Measurements from ENCODE around the gene CD177. TPM values are rescaled to one million over a fixed set of nuclear protein-coding genes. Genes with fewer than 3 reads are reported as not detected.

Gene CD177
- total RNA-seq, 1 donor from 2014 or later = 0.52 TPM

GRCh38 chr19:43311706-43312105 lies 41.8 kb upstream of the CD177 start:
- TF ChIP-seq CTCF (conservative IDR thresholded peaks at IDR 0.05; ENCODE audit: low read depth, low read length) = no peak
- H3K4me3 ChIP-seq (ENCODE audit: low read depth, low read length) = no peak overlapping the region
- no peak for DNase-seq (ENCODE audit: low read depth)

- DNase-seq (ENCODE audit: low read depth) = no peak
- no peak overlapping the region for H3K4me3 ChIP-seq (ENCODE audit: low read depth, low read length)
- no peak for TF ChIP-seq CTCF (conservative IDR thresholded peaks at IDR 0.05; ENCODE audit: low read depth, low read length)
Observed at GRCh38 chr19:43313711-43314495, 39.6 kb upstream of the CD177 start.

GRCh38 chr19:43315851-43316250 lies 37.6 kb upstream of the CD177 start:
- H3K4me3 ChIP-seq (ENCODE audit: low read depth, low read length) = no peak overlapping the region
- DNase-seq (ENCODE audit: low read depth) = no peak
- TF ChIP-seq CTCF (conservative IDR thresholded peaks at IDR 0.05; ENCODE audit: low read depth, low read length) = no peak

GRCh38 chr19:43316591-43317319 lies 36.7 kb upstream of the CD177 start:
- no peak overlapping the region for H3K4me3 ChIP-seq (ENCODE audit: low read depth, low read length)
- peak; percentile 54 for TF ChIP-seq CTCF (conservative IDR thresholded peaks at IDR 0.05; ENCODE audit: low read depth, low read length)
- DNase-seq (ENCODE audit: low read depth) = no peak

GRCh38 chr19:43318203-43318602 lies 35.3 kb upstream of the CD177 start:
- no peak for DNase-seq (ENCODE audit: low read depth)
- no peak for TF ChIP-seq CTCF (conservative IDR thresholded peaks at IDR 0.05; ENCODE audit: low read depth, low read length)
- H3K4me3 ChIP-seq (ENCODE audit: low read depth, low read length) = no peak overlapping the region

GRCh38 chr19:43318796-43319314 lies 34.6 kb upstream of the CD177 start:
- no peak overlapping the region for H3K4me3 ChIP-seq (ENCODE audit: low read depth, low read length)
- DNase-seq (ENCODE audit: low read depth) = no peak
- TF ChIP-seq CTCF (conservative IDR thresholded peaks at IDR 0.05; ENCODE audit: low read depth, low read length) = no peak
